T-helper 1 cell treated with Interleukin-12 subunit alpha and Interleukin-12 subunit beta and Interleukin-4 antibody, amounts not matched to agents 30 μg/mL and 1 μg/mL, for 36 hours (primary cell): Measurements from ENCODE around the gene CCL2.
A peak's percentile ranks its signal among the peaks of the same experiment; 100 is the strongest.

Experiments used
- H3K27ac Mint-ChIP-seq: one replicate; pipeline ENCODE4 v1.8.0; 2021; ENCODE audit warnings: mild to moderate bottlenecking, mixed read lengths
- H3K27me3 Mint-ChIP-seq: one replicate; pipeline ENCODE4 v1.8.0; 2021; ENCODE audit warnings: low read depth, mixed read lengths
- H3K36me3 Mint-ChIP-seq: one replicate; pipeline ENCODE4 v1.8.0; 2021; ENCODE audit warnings: low read depth, mixed read lengths
- H3K4me1 Mint-ChIP-seq: one replicate; pipeline ENCODE4 v1.8.0; 2021; ENCODE audit warnings: low read depth, mixed read lengths
- H3K4me3 Mint-ChIP-seq: one replicate; pipeline ENCODE4 v1.8.0; 2021; ENCODE audit warnings: mild to moderate bottlenecking, moderate library complexity, mixed read lengths
- H3K9me3 Mint-ChIP-seq: one replicate; pipeline ENCODE4 v1.8.0; 2021; ENCODE audit warnings: mixed read lengths

Gene CCL2

GRCh38 chr17:34269969-34270368, 14.9 kb downstream of the CCL2 start, which contains the start of gene CCL7:
Gene CCL7 (plus strand): TSS chr17:34270221. CDS start chr17:34270291, 70 bp downstream.
- no peaks in the 10 kb centered on the region for H3K9me3 Mint-ChIP-seq
- H3K4me1 Mint-ChIP-seq: no peaks in the 10 kb centered on the region
- H3K27ac Mint-ChIP-seq: no peak within 1 kb of the TSS
- H3K36me3 Mint-ChIP-seq: no peaks in the 10 kb centered on the region
- no peak within 1 kb of the TSS for H3K4me3 Mint-ChIP-seq
- peaks cover 80% of the 10 kb centered on the region for H3K27me3 Mint-ChIP-seq

- Mint-ChIP-seq H3K4me1 (no peaks in the 10 kb centered on the region), H3K4me3 (no peak overlapping the region), H3K36me3 (no peaks in the 10 kb centered on the region), H3K27me3 (peaks cover 72% of the 10 kb centered on the region), H3K27ac (no peak overlapping the region), H3K9me3 (no peaks in the 10 kb centered on the region)
Measured at GRCh38 chr17:34275881-34276280, 20.8 kb downstream of the CCL2 start.

GRCh38 chr17:34276826-34277225, 21.7 kb downstream of the CCL2 start:
- Mint-ChIP-seq H3K27ac (no peak overlapping the region), H3K4me3 (no peak overlapping the region), H3K36me3 (no peaks in the 10 kb centered on the region), H3K27me3 (peaks cover 73% of the 10 kb centered on the region), H3K4me1 (no peaks in the 10 kb centered on the region), H3K9me3 (no peaks in the 10 kb centered on the region)

- H3K36me3 Mint-ChIP-seq: no peaks in the 10 kb centered on the region
- H3K4me3 Mint-ChIP-seq: no peak overlapping the region
- no peak overlapping the region for H3K27ac Mint-ChIP-seq
- H3K9me3 Mint-ChIP-seq: no peaks in the 10 kb centered on the region
- H3K27me3 Mint-ChIP-seq: peaks cover 50% of the 10 kb centered on the region
- H3K4me1 Mint-ChIP-seq: no peaks in the 10 kb centered on the region
Measured at GRCh38 chr17:34283571-34283970, 28.5 kb downstream of the CCL2 start.

GRCh38 chr17:34285286-34285792, 30.3 kb downstream of the CCL2 start, which contains the start of gene CCL11:
Gene CCL11 (plus strand): TSS chr17:34285742. CDS start chr17:34285809, 67 bp downstream.
- Mint-ChIP-seq H3K27ac (no peak within 1 kb of the TSS), H3K4me1 (no peaks in the 10 kb centered on the region), H3K27me3 (peaks cover 53% of the 10 kb centered on the region), H3K9me3 (no peaks in the 10 kb centered on the region), H3K36me3 (no peaks in the 10 kb centered on the region), H3K4me3 (no peak within 1 kb of the TSS)

- Mint-ChIP-seq H3K4me1 (no peaks in the 10 kb centered on the region), H3K27me3 (peaks cover 46% of the 10 kb centered on the region), H3K27ac (no peak overlapping the region), H3K9me3 (no peaks in the 10 kb centered on the region), H3K36me3 (no peaks in the 10 kb centered on the region), H3K4me3 (no peak overlapping the region)
Measured at GRCh38 chr17:34287875-34288274, 32.8 kb downstream of the CCL2 start.

- Mint-ChIP-seq H3K4me1 (no peaks in the 10 kb centered on the region), H3K36me3 (no peaks in the 10 kb centered on the region), H3K9me3 (no peaks in the 10 kb centered on the region), H3K4me3 (no peak overlapping the region), H3K27me3 (peaks cover 42% of the 10 kb centered on the region), H3K27ac (no peak overlapping the region)
Measured at GRCh38 chr17:34290586-34290985, 35.5 kb downstream of the CCL2 start.

GRCh38 chr17:34291721-34292348, 36.8 kb downstream of the CCL2 start:
- H3K27ac Mint-ChIP-seq: no peak overlapping the region

GRCh38 chr17:34299027-34299426, 43.9 kb downstream of the CCL2 start:
- Mint-ChIP-seq H3K36me3 (peaks cover 2% of the 10 kb centered on the region), H3K4me1 (peaks cover 26% of the 10 kb centered on the region), H3K27ac (no peak overlapping the region), H3K27me3 (peaks cover 7% of the 10 kb centered on the region), H3K4me3 (no peak overlapping the region), H3K9me3 (peaks cover 4% of the 10 kb centered on the region)

More at GRCh38 chr17:34291721-34292348, 36.8 kb downstream of the CCL2 start:
- Mint-ChIP-seq H3K36me3 (no peaks in the 10 kb centered on the region), H3K4me1 (no peaks in the 10 kb centered on the region), H3K9me3 (no peaks in the 10 kb centered on the region), H3K27me3 (peaks cover 38% of the 10 kb centered on the region), H3K4me3 (no peak overlapping the region)

- no peak overlapping the region for H3K27ac Mint-ChIP-seq
- H3K27me3 Mint-ChIP-seq: peaks cover 7% of the 10 kb centered on the region
- H3K4me3 Mint-ChIP-seq: no peak overlapping the region
- H3K36me3 Mint-ChIP-seq: peaks cover 2% of the 10 kb centered on the region
- H3K9me3 Mint-ChIP-seq: peaks cover 4% of the 10 kb centered on the region
- H3K4me1 Mint-ChIP-seq: peaks cover 33% of the 10 kb centered on the region
Measured at GRCh38 chr17:34299956-34300577, 45.0 kb downstream of the CCL2 start.

- peaks cover 36% of the 10 kb centered on the region for H3K4me1 Mint-ChIP-seq
- H3K9me3 Mint-ChIP-seq: peaks cover 4% of the 10 kb centered on the region
- H3K36me3 Mint-ChIP-seq: peaks cover 2% of the 10 kb centered on the region
- H3K27ac Mint-ChIP-seq: peak overlapping the region; percentile 56
- H3K4me3 Mint-ChIP-seq: no peak overlapping the region
- H3K27me3 Mint-ChIP-seq: peaks cover 7% of the 10 kb centered on the region
Measured at GRCh38 chr17:34300652-34301370, 45.7 kb downstream of the CCL2 start.

- Mint-ChIP-seq H3K4me3 (no peak overlapping the region), H3K27me3 (peaks cover 9% of the 10 kb centered on the region), H3K27ac (peak overlapping the region; percentile 12), H3K9me3 (peaks cover 4% of the 10 kb centered on the region), H3K4me1 (peaks cover 41% of the 10 kb centered on the region), H3K36me3 (peaks cover 2% of the 10 kb centered on the region)
Measured at GRCh38 chr17:34301986-34302385, 46.9 kb downstream of the CCL2 start.

- Mint-ChIP-seq H3K9me3 (peaks cover 4% of the 10 kb centered on the region), H3K36me3 (peaks cover 2% of the 10 kb centered on the region), H3K27me3 (peaks cover 9% of the 10 kb centered on the region), H3K4me3 (no peak overlapping the region), H3K27ac (no peak overlapping the region), H3K4me1 (peaks cover 48% of the 10 kb centered on the region)
Measured at GRCh38 chr17:34302636-34303035, 47.6 kb downstream of the CCL2 start.

- no peak overlapping the region for H3K4me3 Mint-ChIP-seq
- peaks cover under 1% of the 10 kb centered on the region for H3K9me3 Mint-ChIP-seq
- peaks cover 52% of the 10 kb centered on the region for H3K4me1 Mint-ChIP-seq
- H3K27ac Mint-ChIP-seq: no peak overlapping the region
- H3K36me3 Mint-ChIP-seq: peaks cover 2% of the 10 kb centered on the region
- H3K27me3 Mint-ChIP-seq: peaks cover 4% of the 10 kb centered on the region
Measured at GRCh38 chr17:34303606-34304005, 48.5 kb downstream of the CCL2 start.
